SK-N-SH (cell line): ENCODE data around the gene ADPRS.

ENCODE experiments used
- CHD2 ChIP-seq: fragments of 150-350 bp; IDR thresholded peaks from 2 replicates; pipeline ENCODE4 v1.6.1; 2018; ENCODE audit warnings: low read length; ENCODE audit not compliant: partially characterized antibody
- CTCF ChIP-seq: fragments of 200-600 bp; sonication (generic); IDR thresholded peaks from 2 replicates; pipeline ENCODE4 v1.6.1; 2017; ENCODE audit warnings: antibody characterized with exemption, mild to moderate bottlenecking, moderate library complexity
- EZH2phosphoT487 ChIP-seq: fragments of 200-600 bp; sonication (generic); IDR thresholded peaks from 2 replicates; pipeline ENCODE4 v1.6.1; 2017; ENCODE audit warnings: low read depth, mixed run types, mild to moderate bottlenecking, antibody characterized with exemption, moderate library complexity, borderline replicate concordance
- GATA2 ChIP-seq: sonication (generic); formaldehyde crosslinking; IDR thresholded peaks from 2 replicates; pipeline ENCODE4 v1.5.0; 2020; ENCODE audit warnings: mild to moderate bottlenecking, missing genetic modification reagents
- JUND ChIP-seq: IDR thresholded peaks from 2 replicates; pipeline ENCODE4 v1.4.0; 2012
- MAX ChIP-seq: IDR thresholded peaks from 2 replicates; pipeline ENCODE4 v1.4.0; 2012; ENCODE audit warnings: low read depth
- TAF1 ChIP-seq: IDR thresholded peaks from 2 replicates; pipeline ENCODE4 v1.6.1; 2012; ENCODE audit warnings: low read depth, mild to moderate bottlenecking, low read length, moderate library complexity, borderline replicate concordance

GRCh38 chr1:36123356-36123755, 34.7 kb downstream of the ADPRS start:
- TF ChIP-seq CTCF (no peak), JUND (no peak), MAX (no peak), TAF1 (no peak), CHD2 (no peak), EZH2phosphoT487 (no peak), GATA2 (CRISPR knock-in tag) (no peak)
